Stimulated activated CD8-positive, alpha-beta memory T cell treated with anti-CD3 and anti-CD28 coated beads, Interleukin-4, amount 100 ng/mL, for 48 hours (primary cell): ENCODE data around the gene TIAM1.
A peak's percentile ranks its signal among the peaks of the same experiment; 100 is the strongest.

ENCODE experiments used
- DNase-seq: peaks from one replicate; pipeline ENCODE4 v3.0.0-alpha.2; 2020

The TIAM1 gene

GRCh38 chr21:31201144-31201543 is 142.9 kb downstream of the TIAM1 start:
- DNase-seq, result no peak

- DNase-seq, result no peak
Measured at GRCh38 chr21:31198575-31198974, 145.5 kb downstream of the TIAM1 start.

- DNase-seq, result no peak
Measured at GRCh38 chr21:31196724-31197123, 147.3 kb downstream of the TIAM1 start.

- DNase-seq, result no peak
Measured at GRCh38 chr21:31195334-31196015, 148.6 kb downstream of the TIAM1 start.

DNA sequence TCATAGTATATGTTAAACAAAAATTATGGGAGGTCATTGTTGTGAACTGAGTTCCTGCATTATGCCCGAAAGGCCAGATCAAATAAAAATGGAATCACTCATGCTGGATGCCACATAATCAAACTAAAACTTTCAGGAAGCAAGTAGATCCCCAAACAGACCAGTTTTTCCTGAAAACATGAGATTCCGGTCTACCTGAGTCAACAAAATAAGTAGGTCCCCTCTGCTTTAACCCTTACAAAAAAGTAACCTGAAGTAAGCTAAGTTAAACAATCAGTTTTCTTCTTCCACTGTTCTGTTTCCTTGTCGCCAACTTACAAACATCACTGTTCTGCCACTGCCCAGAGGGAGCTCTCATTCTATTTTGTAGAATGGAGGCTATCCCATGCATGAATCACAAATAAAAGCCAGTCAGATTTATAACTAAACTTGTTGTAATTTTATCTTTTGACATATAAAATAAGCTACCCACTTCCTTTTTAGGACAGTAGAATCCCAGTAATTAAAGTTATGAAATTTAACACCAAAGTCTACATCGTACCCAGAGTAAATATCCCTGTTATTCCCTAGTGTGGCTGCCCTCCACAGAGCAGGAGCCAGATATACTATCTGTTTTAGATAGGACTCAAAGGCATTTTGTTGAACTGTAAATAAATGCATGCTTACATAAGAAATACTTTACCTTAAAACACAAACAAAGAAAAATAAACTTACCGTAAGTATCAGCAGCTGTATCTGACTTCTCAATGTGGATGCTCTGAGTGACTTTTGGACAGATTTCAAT is 149.4 kb downstream of the TIAM1 start:
- no peak for DNase-seq

DNA sequence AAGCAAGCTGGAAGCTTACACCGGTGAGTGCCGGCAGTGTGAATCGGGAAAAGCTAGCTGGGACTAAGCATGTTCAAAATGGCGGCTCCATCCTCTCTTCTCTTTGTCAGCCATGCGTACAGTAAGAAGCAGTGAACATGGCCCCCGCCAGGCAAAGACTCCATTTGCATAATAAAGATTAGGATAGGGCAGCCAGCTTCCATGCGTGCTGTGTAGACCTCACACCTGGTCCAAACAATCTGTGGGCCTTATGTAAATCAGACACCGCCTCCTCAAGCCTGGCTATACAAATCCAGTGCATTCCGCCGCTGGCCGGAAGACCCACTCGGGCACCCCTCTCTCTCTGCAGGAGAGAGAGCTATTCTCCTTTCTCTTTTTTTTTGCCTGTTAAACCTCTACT is 150.3 kb downstream of the TIAM1 start:
- no peak for DNase-seq

DNA sequence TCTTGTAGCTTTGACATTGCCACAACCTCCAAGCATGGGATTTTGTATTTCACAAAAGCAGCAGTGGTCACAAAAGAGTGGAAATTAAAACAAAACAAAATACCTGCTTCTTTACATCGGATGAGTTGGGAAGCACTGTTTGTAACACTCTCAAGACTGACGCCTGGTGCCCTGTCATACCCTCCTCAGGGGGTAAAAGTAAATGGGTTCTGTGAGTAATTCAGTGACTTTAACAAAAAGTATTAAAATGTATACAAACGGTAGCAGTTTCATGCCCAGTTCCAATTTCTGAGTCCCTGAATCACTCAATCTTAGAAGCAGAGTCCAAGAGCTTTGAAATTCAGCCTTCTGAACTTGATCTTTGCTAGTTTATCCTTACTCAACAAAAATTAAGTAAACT is 152.5 kb downstream of the TIAM1 start:
- no peak for DNase-seq

GRCh38 chr21:31190516-31190915 is 153.5 kb downstream of the TIAM1 start:
- no peak for DNase-seq

DNA sequence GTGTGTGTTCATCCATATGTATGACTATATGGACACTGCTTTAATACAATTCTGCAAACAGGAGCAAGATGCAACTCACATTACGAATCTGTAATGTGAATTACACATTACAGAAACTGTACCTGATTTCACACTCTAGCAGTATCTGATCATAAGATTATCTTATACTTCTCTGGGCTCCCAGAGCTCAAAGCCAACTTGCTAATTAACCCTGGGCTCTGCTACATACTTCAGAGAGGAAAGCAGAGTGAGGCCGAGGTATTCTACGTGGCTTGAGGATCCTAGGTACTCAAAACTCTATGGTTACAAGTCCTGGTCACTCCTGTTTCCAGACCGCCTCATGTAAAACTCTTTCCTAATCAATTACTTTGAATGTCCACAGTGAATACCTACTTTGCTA is 156.6 kb downstream of the TIAM1 start:
- no peak for DNase-seq

DNA sequence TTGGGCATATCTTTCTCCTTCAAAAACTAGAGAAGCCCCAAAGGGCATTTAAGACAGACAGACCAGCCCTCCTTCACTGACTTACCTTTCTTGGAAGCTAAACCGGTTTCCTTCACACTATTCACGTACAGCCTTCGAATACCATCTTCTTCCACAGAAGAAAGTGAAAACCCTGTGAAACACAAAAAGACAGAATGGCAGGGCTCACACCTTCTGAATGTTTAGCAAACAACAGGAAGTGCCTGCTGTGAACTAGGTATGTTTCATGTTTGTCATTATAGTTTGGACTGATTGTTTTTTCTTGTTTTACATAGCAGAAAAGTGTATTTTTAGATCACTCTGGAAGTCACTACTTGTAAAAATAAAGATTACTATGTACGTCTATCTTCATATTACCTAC is 157.1 kb downstream of the TIAM1 start:
- DNase-seq, result no peak

DNA sequence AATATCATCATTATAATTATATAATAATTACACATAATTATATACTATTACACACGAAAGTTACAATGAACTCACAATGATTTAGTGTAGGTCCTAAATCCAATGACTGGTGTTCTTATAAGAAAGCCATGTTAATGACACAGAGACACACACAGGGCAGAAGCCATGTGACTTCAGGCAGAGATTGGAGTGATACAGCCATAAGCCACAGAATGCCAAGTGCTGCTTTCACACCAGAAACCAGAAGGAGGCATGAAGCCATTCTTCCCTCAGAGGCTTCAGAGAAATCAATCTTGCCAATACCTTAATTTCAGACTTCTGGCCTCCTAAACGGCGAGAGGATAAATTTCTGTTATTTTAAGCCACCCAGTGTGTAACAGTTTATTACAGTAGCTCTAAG is 158.4 kb downstream of the TIAM1 start:
- no peak for DNase-seq

DNA sequence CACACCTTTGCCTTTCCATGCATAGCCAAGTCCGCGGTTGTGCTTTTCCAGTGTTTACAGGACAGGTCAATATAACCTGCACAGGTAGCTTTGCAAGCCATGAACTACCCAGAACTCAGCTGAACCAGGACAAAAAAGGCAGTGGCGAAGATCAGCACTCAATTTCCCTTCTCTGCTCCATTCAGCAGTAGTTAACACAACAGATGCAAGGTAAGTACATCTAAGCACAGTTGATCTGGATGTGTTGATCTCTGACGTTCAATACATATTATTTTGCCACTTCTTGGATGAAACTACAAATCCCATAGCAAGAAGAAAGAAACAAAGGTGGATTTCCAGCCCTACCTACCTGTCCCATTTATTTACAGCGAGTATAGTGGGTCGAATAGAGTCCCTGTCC is 159.2 kb downstream of the TIAM1 start:
- no peak for DNase-seq

GRCh38 chr21:31184459-31184858 is 159.6 kb downstream of the TIAM1 start:
- DNase-seq, result peak; percentile 82

DNA sequence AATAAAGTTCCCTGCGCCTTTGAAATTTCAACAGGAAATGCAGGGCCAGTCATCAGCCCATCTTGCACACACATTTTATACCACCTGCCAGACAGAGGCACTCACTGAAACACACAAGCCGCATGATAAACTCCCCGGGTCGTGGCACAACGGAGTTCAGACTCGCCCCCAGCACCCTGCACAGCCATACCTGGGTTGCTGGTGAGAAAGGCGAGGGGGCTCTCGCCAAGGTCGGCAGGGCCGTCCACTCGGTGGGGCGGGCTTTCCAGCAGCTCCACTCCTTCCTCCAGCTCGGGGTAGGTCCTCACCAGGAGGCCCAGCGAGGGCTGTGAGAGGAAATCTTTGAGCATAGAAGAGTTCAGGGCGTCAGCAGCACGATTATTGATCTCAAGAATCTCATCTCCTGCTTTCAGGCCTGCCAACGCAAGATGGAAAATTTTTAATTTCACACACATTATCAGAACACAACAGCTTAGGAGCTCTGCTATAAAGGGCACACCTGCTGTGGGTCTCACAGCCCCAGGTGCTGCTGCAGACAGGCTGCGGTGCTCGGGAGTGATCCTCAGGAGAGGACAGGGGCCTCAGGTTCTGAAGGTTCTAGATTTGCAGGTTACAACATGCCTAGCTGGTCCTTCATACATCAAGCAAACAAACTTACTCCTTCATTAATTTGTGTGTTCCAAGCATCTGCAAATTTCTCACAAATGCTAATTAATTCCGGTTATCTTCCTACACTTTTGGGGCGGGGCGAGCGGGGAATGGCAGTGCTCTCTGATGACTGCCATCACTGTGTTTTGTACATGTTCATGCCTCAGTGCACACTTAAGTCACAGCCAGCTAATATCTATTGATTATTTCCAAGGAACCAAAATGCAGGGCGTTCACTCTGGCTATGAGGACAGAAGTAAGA is 161.6 kb downstream of the TIAM1 start:
- DNase-seq, result peak; percentile 70

GRCh38 chr21:31181082-31181750 is 162.8 kb downstream of the TIAM1 start:
- DNase-seq, result peak; percentile 44

- DNase-seq, result no peak
Measured at GRCh38 chr21:31180256-31181081, 163.6 kb downstream of the TIAM1 start.

DNA sequence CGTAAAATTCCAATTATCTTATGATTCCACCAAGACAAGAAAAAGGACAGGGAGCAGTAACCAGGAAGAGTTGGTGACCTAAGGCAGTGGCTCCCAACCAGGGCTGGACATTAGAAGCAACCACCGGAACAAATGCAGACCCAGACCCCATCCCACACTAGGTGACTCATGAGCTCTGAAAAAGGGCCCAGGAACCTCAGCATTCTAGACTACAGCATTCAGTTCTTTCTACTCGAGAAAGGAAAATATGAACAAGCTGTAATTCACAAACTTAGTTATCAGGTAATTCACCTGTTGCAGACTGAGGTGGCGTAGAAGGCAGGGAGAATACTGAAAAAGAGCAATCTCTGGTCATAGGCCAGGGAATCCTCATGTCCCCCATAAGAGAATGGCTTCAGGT is 167.3 kb downstream of the TIAM1 start:
- DNase-seq, result no peak

DNA sequence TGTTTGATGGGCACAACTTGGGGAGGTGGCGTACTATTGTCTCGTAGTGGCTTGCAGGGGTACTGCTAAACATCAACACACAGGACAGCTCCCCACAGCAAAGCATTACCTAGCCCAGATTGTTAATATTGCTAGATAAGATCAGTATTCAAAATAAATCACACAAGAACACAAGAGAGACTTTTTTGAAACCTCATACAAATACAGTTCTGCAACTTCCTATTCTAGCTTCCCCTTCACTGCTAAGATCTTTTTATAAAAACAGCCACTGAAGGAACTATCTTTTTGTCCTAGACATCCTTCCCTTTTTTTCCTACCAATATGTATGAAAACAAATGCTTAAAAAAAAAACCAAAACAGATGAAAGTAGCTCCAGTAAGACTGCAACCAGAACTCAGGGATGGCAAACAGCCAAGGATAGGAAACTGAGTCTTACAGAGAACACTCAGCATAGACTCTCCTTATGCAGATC is 167.9 kb downstream of the TIAM1 start:
- DNase-seq, result no peak

GRCh38 chr21:31173881-31174555 is 170.0 kb downstream of the TIAM1 start:
- peak; percentile 51 for DNase-seq

- DNase-seq, result no peak
Measured at GRCh38 chr21:31172328-31172727, 171.7 kb downstream of the TIAM1 start.
